SK-N-SH (cell line): ENCODE measurements around the gene PTGDS. TPM values are rescaled to one million over a fixed set of nuclear protein-coding genes. Genes with fewer than 3 reads are reported as not detected.

Source experiments
- CTCF ChIA-PET: fragments of 300-600, 350-600 bp; formaldehyde crosslinking; extraction: SDS; loops from one replicate; lab custom pipeline; 2021; lab: Yijun Ruan, JAX
- POLR2A ChIA-PET: fragments of 350-600 bp; sonication (Branson Sonifier 250); formaldehyde crosslinking; extraction: SDS; loops from one replicate; lab custom pipeline; 2020; ENCODE audit warnings: antibody characterized with exemption, inconsistent platforms; lab: Yijun Ruan, JAX
- DNase-seq: peaks from one replicate; pipeline ENCODE4 v3.0.0; 2012
- H2AFZ ChIP-seq: fragments of 200-600 bp; sonication (generic); 2 replicates; pipeline ENCODE4 v1.8.1; 2016; ENCODE audit warnings: antibody characterized with exemption, mild to moderate bottlenecking, low read depth
- H3F3A ChIP-seq: fragments of 200-600 bp; sonication (generic); replicated peaks from 2 replicates; pipeline ENCODE3; 2016; ENCODE audit warnings: antibody characterized with exemption, mild to moderate bottlenecking; ENCODE audit not compliant: insufficient read depth
- H3K27ac ChIP-seq, 2 experiments: fragments of 200-500 bp in 1 of 2; fragments of 200-600 bp in 1 of 2; sonication (Bioruptor generic) in 1 of 2; sonication (generic), shearing (Covaris generic) in 1 of 2; 2 replicates each; pipeline versions ENCODE4 v1.5.1 to v1.6.1; 2014 to 2016; ENCODE audit warnings: low read depth in 2 of 2, inconsistent platforms in 1 of 2, low read length in 1 of 2, mild to moderate bottlenecking in 1 of 2, mixed read lengths in 1 of 2
- H3K27me3 ChIP-seq: fragments of 200-600 bp; sonication (generic), shearing (Covaris generic); 2 replicates; pipeline ENCODE4 v1.6.1; 2016; ENCODE audit warnings: mixed run types; ENCODE audit not compliant: insufficient read depth
- H3K36me3 ChIP-seq, 2 experiments: fragments of 200-500 bp in 1 of 2; fragments of 200-600 bp in 1 of 2; sonication (Bioruptor generic) in 1 of 2; sonication (generic) in 1 of 2; replicated peaks in 1 of 2; 2 replicates each; pipeline versions ENCODE3 to v1.5.1; 2014 to 2016; ENCODE audit warnings: low read length in 1 of 2, mild to moderate bottlenecking in 1 of 2; ENCODE audit not compliant: insufficient read depth in 2 of 2, control insufficient read depth in 1 of 2
- H3K4me1 ChIP-seq, 2 experiments: fragments of 200-500 bp in 1 of 2; fragments of 200-600 bp in 1 of 2; sonication (Bioruptor generic) in 1 of 2; sonication (generic), shearing (Covaris generic) in 1 of 2; 2 replicates each; pipeline versions ENCODE4 v1.5.1 to v1.6.1; 2014 to 2016; ENCODE audit warnings: low read depth in 1 of 2, low read length in 1 of 2, mixed run types in 1 of 2; ENCODE audit not compliant: insufficient read depth in 2 of 2, control insufficient read depth in 1 of 2
- H3K4me2 ChIP-seq: fragments of 200-600 bp; sonication (generic), shearing (Covaris generic); 2 replicates; pipeline ENCODE4 v1.6.1; 2017; ENCODE audit warnings: mixed run types
- H3K4me3 ChIP-seq, 2 experiments: fragments of 200-500 bp in 1 of 2; fragments of 200-600 bp in 1 of 2; sonication (Bioruptor generic) in 1 of 2; sonication (generic), shearing (Covaris generic) in 1 of 2; 2 replicates each; pipeline versions ENCODE4 v1.5.1 to v1.8.1; 2014 to 2016; ENCODE audit warnings: low read depth in 2 of 2, inconsistent platforms in 1 of 2, low read length in 1 of 2, mild to moderate bottlenecking in 1 of 2, mixed read lengths in 1 of 2, moderate library complexity in 1 of 2
- H3K79me2 ChIP-seq: fragments of 200-600 bp; sonication (generic); 2 replicates; pipeline ENCODE4 v1.8.1; 2017; ENCODE audit warnings: mild to moderate bottlenecking; ENCODE audit not compliant: insufficient read depth
- H3K9ac ChIP-seq: fragments of 200-600 bp; sonication (generic); 2 replicates; pipeline ENCODE4 v1.6.1; 2017; ENCODE audit warnings: mixed run types
- H3K9me2 ChIP-seq: fragments of 200-600 bp; sonication (generic); 2 replicates; pipeline ENCODE4 v1.6.1; 2017; ENCODE audit warnings: mixed run types
- H3K9me3 ChIP-seq: fragments of 200-600 bp; sonication (generic); 2 replicates; pipeline ENCODE4 v1.6.1; 2017; ENCODE audit warnings: mixed run types, mild to moderate bottlenecking, moderate library complexity
- H4K20me1 ChIP-seq: fragments of 200-600 bp; sonication (generic); 2 replicates; pipeline ENCODE4 v1.6.1; 2017; ENCODE audit warnings: mild to moderate bottlenecking, mixed run types; ENCODE audit not compliant: insufficient read depth
- CHD2 ChIP-seq: fragments of 150-350 bp; IDR thresholded peaks from 2 replicates; pipeline ENCODE4 v1.6.1; 2018; ENCODE audit warnings: low read length; ENCODE audit not compliant: partially characterized antibody
- EZH2phosphoT487 ChIP-seq: fragments of 200-600 bp; sonication (generic); IDR thresholded peaks from 2 replicates; pipeline ENCODE4 v1.6.1; 2017; ENCODE audit warnings: low read depth, mixed run types, mild to moderate bottlenecking, antibody characterized with exemption, moderate library complexity, borderline replicate concordance
- POLR2AphosphoS5 ChIP-seq: IDR thresholded peaks from 2 replicates; pipeline ENCODE4 v1.6.1; 2012; ENCODE audit warnings: low read depth, low read length
- RXRA ChIP-seq: IDR thresholded peaks from 2 replicates; pipeline ENCODE4 v1.4.0; 2012; ENCODE audit warnings: low read depth, mild to moderate bottlenecking, borderline replicate concordance
- SMC3 ChIP-seq: IDR thresholded peaks from 2 replicates; pipeline ENCODE4 v1.6.1; 2012; ENCODE audit warnings: low read depth, low read length, improper control_type of control experiment
- TAF1 ChIP-seq: IDR thresholded peaks from 2 replicates; pipeline ENCODE4 v1.6.1; 2012; ENCODE audit warnings: low read depth, mild to moderate bottlenecking, low read length, moderate library complexity, borderline replicate concordance
- TEAD4 ChIP-seq: IDR thresholded peaks from 2 replicates; pipeline ENCODE4 v1.4.0; 2012; ENCODE audit warnings: mild to moderate bottlenecking, borderline replicate concordance; ENCODE audit not compliant: insufficient read depth
- YY1 ChIP-seq: IDR thresholded peaks from 2 replicates; pipeline ENCODE4 v1.4.0; 2012; ENCODE audit warnings: low read depth, mild to moderate bottlenecking
- WGBS: methylation state at CpG from one replicate; pipeline ENCODE4 v1.1.6; 2017; ENCODE audit warnings: low lambda C conversion rate; 5-methylcytosine and 5-hydroxymethylcytosine counted together
- polyA plus RNA-seq, 3 experiments: library from polyadenylated mRNA; depleted of rRNA; stranded (reverse); fragments of >200 nt; gene quantifications; 2 replicates each; pipeline ENCODE4 v1.2.3, GENCODE V29; 2012
- TF ChIP-seq, protein P1 (sequence below): IDR thresholded peaks from 2 replicates; pipeline ENCODE4 v1.4.0; 2012; ENCODE audit warnings: low read depth, borderline replicate concordance

The PTGDS gene
- polyA plus RNA-seq, 1 of the 3 experiments (the other 2 are of a cell fraction): not detected

DNA sequence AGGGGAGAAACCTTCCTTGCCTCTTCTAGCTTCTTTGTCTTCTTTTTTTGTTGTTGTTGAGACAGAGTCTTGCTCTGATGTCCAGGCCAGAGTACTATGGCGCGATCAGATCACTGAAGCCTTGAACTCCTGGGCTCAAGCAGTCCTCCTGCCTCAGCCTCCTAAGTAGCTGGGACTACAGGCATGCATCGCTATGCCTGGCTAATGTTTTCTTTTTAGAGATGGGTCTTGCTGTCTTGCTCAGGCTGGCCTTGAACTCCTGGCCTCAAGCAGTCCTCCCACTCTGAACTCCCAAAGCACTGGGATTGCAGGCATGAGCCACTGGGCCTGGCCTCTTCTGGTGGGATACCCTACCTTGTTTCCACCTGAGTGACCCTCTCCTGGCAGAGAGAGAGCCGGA, 11.6 kb downstream of the PTGDS start:
- H3K4me1 ChIP-seq: peaks cover 0 to 11% of the 10 kb centered on the region in 2 experiments; a peak in 1 of 4 replicates
- peaks cover 0 to 5% of the 10 kb centered on the region in 2 experiments for H3K36me3 ChIP-seq
- H3K4me3 ChIP-seq: no peak overlapping the region
- CTCF ChIA-PET: interaction anchor here (0.6 to 1.2 kb wide), 4 partner anchors 40 to 227 kb away, joined by 3 to 6 read pairs (median 3); no protein-coding TSS in a partner anchor
- TF ChIP-seq, protein P1, sequence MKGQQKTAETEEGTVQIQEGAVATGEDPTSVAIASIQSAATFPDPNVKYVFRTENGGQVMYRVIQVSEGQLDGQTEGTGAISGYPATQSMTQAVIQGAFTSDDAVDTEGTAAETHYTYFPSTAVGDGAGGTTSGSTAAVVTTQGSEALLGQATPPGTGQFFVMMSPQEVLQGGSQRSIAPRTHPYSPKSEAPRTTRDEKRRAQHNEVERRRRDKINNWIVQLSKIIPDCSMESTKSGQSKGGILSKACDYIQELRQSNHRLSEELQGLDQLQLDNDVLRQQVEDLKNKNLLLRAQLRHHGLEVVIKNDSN: no peak
- TF ChIP-seq TAF1 (no peak), SMC3 (no peak), YY1 (no peak), POLR2AphosphoS5 (no peak)
- no peak overlapping the region for H3K4me2 ChIP-seq
- H3K9ac ChIP-seq: no peak overlapping the region
- no peak overlapping the region for H3K27ac ChIP-seq
- POLR2A ChIA-PET: interaction anchor here (0.6 kb wide), 1 partner anchor 142 kb away, joined by 4 read pairs; no protein-coding TSS in a partner anchor
- H3F3A ChIP-seq: no peaks in the 10 kb centered on the region
- no peaks in the 10 kb centered on the region for H3K27me3 ChIP-seq
- no peaks in the 10 kb centered on the region for H3K9me2 ChIP-seq
- no peak for DNase-seq
- H3K9me3 ChIP-seq: no peaks in the 10 kb centered on the region
- 92% methylated on average over 4 of the region's 4 CpGs for WGBS
- peaks cover 15% of the 10 kb centered on the region; the same call in 1 of the 2 replicates for H3K79me2 ChIP-seq
- no peak overlapping the region; the same call in 1 of the 2 replicates for H2AFZ ChIP-seq
- 0 out of 2 replicates have a peak, but pooled peaks cover 3% of the 10 kb centered on the region for H4K20me1 ChIP-seq

DNA sequence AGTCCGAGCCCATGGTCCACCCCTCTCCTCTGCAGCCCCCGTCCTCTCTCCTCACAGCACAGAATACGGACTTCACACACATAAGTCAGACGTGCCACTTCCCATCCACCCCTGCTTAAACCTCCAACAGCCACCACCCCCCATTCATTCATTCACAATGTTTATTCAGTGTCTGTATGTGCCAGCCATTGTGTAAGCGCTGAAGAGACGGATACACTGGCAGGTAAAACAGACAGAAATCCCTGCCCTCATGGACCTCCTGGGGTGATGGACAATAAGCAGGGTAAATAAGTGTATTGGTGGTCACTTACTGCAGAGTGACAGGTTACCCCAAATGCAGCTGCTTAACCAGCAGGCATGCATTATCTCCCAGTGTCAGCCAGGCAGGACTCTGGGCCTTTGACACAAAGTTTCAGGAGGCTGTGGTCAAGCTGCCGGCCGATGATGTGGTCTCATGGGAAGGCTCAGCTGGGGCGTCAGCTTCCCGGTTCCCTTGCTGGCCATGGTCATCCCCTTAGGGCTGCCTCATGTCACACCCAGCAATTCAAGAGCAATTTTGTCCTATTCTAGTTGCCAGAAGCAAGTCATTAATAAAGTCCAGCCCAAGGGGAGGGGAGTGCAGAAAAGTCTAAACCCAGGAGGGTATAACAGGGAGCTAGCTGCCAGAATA, 13.1 kb downstream of the PTGDS start:
- Histone ChIP-seq H3K36me3 (peaks cover 0 to 7% of the 10 kb centered on the region in 2 experiments), H3K9me3 (no peaks in the 10 kb centered on the region), H3K4me3 (no peak overlapping the region), H3K27ac (no peak overlapping the region), H3F3A (no peaks in the 10 kb centered on the region), H3K27me3 (no peaks in the 10 kb centered on the region), H2AFZ (no peak overlapping the region)
- whole genome bisulfite sequencing: 86% methylated on average over 8 of the region's 10 CpGs
- CTCF ChIA-PET: interaction anchor here (0.8 to 6.8 kb wide), 5 partner anchors 9 to 77 kb away, joined by 3 to 68 read pairs (median 3); partner anchors contain the start of genes ABCA2 and FUT7
- POLR2A ChIA-PET: no interaction called here
- DNase-seq: no peak
- TF ChIP-seq CHD2: no peak
- no peak for TF ChIP-seq EZH2phosphoT487
- TF ChIP-seq TEAD4: no peak
- no peak for TF ChIP-seq RXRA
- TF ChIP-seq, all 33 proteins: peak for 0
- H3K4me1 ChIP-seq: peaks cover 0 to 11% of the 10 kb centered on the region in 2 experiments; a peak in 1 of 4 replicates
- 0 out of 2 replicates have a peak, but pooled peaks cover 3% of the 10 kb centered on the region for H4K20me1 ChIP-seq
- no peaks in the 10 kb centered on the region for H3K9me2 ChIP-seq
- no peak overlapping the region for H3K4me2 ChIP-seq
- no peak overlapping the region for H3K9ac ChIP-seq
- H3K79me2 ChIP-seq: peaks cover 18% of the 10 kb centered on the region; the same call in 1 of the 2 replicates
